ENCODE results near the gene FREY1. TPM values are rescaled to one million over a fixed set of nuclear protein-coding genes. Genes with fewer than 3 reads are reported as not detected.

FREY1 gene
- total and polyA plus RNA-seq, 9 of the 15 experiments (the other 6 are each of a cell fraction or from before 2014, with no cell fraction given), result 0.25 to 1.5 (median 1.1) TPM; not detected in 5

DNA sequence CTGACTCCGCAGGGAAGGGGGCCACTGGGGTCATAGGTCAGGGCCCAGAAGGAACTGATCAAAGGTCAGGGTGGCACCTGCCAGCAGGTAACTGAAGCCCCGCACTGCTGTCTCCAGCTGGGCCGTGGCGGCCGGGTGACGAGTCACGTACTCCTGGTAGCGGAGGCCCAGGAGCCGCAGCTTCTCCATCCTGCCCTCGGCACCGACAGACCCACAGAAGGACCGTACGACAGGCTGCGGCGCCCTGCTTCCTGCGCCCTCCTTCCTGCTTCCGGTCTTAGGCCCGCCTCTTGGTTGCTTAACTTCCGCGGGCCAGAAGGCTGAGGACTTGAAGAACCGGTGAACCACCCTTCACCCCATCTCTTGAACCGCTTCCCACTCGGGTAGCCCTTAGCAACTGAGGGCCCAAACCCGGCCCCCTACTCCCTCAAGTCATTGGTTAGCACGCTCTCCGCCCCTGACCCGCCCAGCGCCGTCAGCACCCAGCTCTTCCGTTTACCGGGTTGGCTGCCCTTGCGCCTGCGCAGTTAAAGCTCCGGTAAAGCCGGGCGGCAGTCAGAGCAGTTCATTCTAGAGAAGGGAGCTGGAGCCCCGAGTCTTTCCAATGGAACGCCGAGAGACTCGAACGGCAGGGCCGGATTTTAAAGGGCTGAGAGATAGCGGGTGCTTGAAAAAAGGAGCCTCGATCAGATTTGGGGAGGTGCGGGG lies 10.7 kb upstream of the FREY1 start, which contains the start of gene PEX16 (continued):
- TF ChIP-seq, protein P1, sequence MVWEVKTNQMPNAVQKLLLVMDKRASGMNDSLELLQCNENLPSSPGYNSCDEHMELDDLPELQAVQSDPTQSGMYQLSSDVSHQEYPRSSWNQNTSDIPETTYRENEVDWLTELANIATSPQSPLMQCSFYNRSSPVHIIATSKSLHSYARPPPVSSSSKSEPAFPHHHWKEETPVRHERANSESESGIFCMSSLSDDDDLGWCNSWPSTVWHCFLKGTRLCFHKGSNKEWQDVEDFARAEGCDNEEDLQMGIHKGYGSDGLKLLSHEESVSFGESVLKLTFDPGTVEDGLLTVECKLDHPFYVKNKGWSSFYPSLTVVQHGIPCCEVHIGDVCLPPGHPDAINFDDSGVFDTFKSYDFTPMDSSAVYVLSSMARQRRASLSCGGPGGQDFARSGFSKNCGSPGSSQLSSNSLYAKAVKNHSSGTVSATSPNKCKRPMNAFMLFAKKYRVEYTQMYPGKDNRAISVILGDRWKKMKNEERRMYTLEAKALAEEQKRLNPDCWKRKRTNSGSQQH (CRISPR knock-in tag; IDR thresholded peaks at IDR 0.05), result no peak
- TF ChIP-seq, protein P2, sequence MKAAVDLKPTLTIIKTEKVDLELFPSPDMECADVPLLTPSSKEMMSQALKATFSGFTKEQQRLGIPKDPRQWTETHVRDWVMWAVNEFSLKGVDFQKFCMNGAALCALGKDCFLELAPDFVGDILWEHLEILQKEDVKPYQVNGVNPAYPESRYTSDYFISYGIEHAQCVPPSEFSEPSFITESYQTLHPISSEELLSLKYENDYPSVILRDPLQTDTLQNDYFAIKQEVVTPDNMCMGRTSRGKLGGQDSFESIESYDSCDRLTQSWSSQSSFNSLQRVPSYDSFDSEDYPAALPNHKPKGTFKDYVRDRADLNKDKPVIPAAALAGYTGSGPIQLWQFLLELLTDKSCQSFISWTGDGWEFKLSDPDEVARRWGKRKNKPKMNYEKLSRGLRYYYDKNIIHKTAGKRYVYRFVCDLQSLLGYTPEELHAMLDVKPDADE (conservative IDR thresholded peaks at IDR 0.05; ENCODE audit: control insufficient read depth, low read depth, low read length), result no peak; the same call in none of the 2 replicates
- TF ChIP-seq HNRNPL (IDR thresholded peaks at IDR 0.05; ENCODE audit: low read depth, low read length) (no peak), SETDB1 (IDR thresholded peaks at IDR 0.05; ENCODE audit: low read length) (no peak), MTA1 (IDR thresholded peaks at IDR 0.05; ENCODE audit: borderline replicate concordance) (no peak), ZBTB8A (IDR thresholded peaks at IDR 0.05; ENCODE audit: partially characterized antibody) (no peak), JUND (IDR thresholded peaks at IDR 0.05; ENCODE audit: borderline replicate concordance, low read depth, low read length) (0 out of 2 replicates have a peak, but pooled peaks have one; percentile 32), JUND (tag; IDR thresholded peaks at IDR 0.05; ENCODE audit: borderline replicate concordance, low read depth, low read length) (no peak), TAF9B (IDR thresholded peaks at IDR 0.05; ENCODE audit: partially characterized antibody) (no peak), ZNF79 (CRISPR knock-in tag; IDR thresholded peaks at IDR 0.05; ENCODE audit: low read depth) (no peak), ZNF589 (CRISPR knock-in tag; IDR thresholded peaks at IDR 0.05; ENCODE audit: low read depth) (peak; percentile 92), SAFB2 (IDR thresholded peaks at IDR 0.05; ENCODE audit: borderline replicate concordance, low read depth, low read length, severe bottlenecking) (no peak), TCF3 (CRISPR knock-in tag; IDR thresholded peaks at IDR 0.05) (0 out of 2 replicates have a peak, but pooled peaks have one; percentile 14), PML (IDR thresholded peaks at IDR 0.05; ENCODE audit: low read length) (0 out of 2 replicates have a peak, but pooled peaks have one; percentile 39)
- TF ChIP-seq, protein P3, sequence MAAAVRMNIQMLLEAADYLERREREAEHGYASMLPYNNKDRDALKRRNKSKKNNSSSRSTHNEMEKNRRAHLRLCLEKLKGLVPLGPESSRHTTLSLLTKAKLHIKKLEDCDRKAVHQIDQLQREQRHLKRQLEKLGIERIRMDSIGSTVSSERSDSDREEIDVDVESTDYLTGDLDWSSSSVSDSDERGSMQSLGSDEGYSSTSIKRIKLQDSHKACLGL (CRISPR knock-in tag; IDR thresholded peaks at IDR 0.05; ENCODE audit: borderline replicate concordance, poor library complexity, severe bottlenecking), result no peak
- TF ChIP-seq, protein P4, sequence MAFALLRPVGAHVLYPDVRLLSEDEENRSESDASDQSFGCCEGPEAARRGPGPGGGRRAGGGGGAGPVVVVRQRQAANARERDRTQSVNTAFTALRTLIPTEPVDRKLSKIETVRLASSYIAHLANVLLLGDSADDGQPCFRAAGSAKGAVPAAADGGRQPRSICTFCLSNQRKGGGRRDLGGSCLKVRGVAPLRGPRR (CRISPR knock-in tag; IDR thresholded peaks at IDR 0.05), result no peak
- TF ChIP-seq, protein P5, sequence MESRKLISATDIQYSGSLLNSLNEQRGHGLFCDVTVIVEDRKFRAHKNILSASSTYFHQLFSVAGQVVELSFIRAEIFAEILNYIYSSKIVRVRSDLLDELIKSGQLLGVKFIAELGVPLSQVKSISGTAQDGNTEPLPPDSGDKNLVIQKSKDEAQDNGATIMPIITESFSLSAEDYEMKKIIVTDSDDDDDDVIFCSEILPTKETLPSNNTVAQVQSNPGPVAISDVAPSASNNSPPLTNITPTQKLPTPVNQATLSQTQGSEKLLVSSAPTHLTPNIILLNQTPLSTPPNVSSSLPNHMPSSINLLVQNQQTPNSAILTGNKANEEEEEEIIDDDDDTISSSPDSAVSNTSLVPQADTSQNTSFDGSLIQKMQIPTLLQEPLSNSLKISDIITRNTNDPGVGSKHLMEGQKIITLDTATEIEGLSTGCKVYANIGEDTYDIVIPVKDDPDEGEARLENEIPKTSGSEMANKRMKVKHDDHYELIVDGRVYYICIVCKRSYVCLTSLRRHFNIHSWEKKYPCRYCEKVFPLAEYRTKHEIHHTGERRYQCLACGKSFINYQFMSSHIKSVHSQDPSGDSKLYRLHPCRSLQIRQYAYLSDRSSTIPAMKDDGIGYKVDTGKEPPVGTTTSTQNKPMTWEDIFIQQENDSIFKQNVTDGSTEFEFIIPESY (CRISPR knock-in tag; IDR thresholded peaks at IDR 0.05), result no peak
- TF ChIP-seq, protein P6, sequence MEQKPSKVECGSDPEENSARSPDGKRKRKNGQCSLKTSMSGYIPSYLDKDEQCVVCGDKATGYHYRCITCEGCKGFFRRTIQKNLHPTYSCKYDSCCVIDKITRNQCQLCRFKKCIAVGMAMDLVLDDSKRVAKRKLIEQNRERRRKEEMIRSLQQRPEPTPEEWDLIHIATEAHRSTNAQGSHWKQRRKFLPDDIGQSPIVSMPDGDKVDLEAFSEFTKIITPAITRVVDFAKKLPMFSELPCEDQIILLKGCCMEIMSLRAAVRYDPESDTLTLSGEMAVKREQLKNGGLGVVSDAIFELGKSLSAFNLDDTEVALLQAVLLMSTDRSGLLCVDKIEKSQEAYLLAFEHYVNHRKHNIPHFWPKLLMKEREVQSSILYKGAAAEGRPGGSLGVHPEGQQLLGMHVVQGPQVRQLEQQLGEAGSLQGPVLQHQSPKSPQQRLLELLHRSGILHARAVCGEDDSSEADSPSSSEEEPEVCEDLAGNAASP (IDR thresholded peaks at IDR 0.05), result no peak

Data from K562 (cell line).